ENCODE data around the gene TES. TPM values are rescaled to one million over a fixed set of nuclear protein-coding genes. Genes with fewer than 3 reads are reported as not detected.

Gene TES
- total RNA-seq, 1 donor from 2014 or later: 106 TPM

- DNase-seq: no peak
These were observed 16.2 kb upstream of the TES start for GRCh38 chr7:116194115-116194514.

- peak; percentile 48 for DNase-seq
These were observed 14.9 kb upstream of the TES start for GRCh38 chr7:116195451-116195850.

- DNase-seq: no peak
These were observed 13.4 kb upstream of the TES start for GRCh38 chr7:116196947-116197346.

- DNase-seq: no peak
These were observed 13.0 kb upstream of the TES start for GRCh38 chr7:116197360-116197759.

GRCh38 chr7:116198748-116199410 is 11.5 kb upstream of the TES start:
- DNase-seq: no peak

GRCh38 chr7:116200963-116201362 is 9.4 kb upstream of the TES start:
- DNase-seq: no peak

- DNase-seq: no peak
These were observed 4.2 kb upstream of the TES start for GRCh38 chr7:116206141-116206540.

- no peak for DNase-seq
These were observed 1.4 kb upstream of the TES start for GRCh38 chr7:116208919-116209318.

- DNase-seq: no peak
These were observed 723 bp upstream of the TES start for GRCh38 chr7:116209561-116210070.

- peak; percentile 89 for DNase-seq
These were observed 920 bp downstream of the TES start for GRCh38 chr7:116211006-116211912.

- DNase-seq: peak; percentile 63
These were observed 1.7 kb downstream of the TES start for GRCh38 chr7:116211913-116212596.

GRCh38 chr7:116212869-116213268 is 2.5 kb downstream of the TES start:
- DNase-seq: peak; percentile 24

- DNase-seq: peak; percentile 83
These were observed 3.2 kb downstream of the TES start for GRCh38 chr7:116213361-116214130.

- DNase-seq: no peak
These were observed 4.6 kb downstream of the TES start for GRCh38 chr7:116214921-116215320.

- no peak for DNase-seq
These were observed 5.2 kb downstream of the TES start for GRCh38 chr7:116215551-116215950.

- peak; percentile 76 for DNase-seq
These were observed 6.7 kb downstream of the TES start for GRCh38 chr7:116216956-116217571.

- DNase-seq: peak; percentile 81
These were observed 7.8 kb downstream of the TES start for GRCh38 chr7:116218051-116218645.

- DNase-seq: no peak
These were observed 8.4 kb downstream of the TES start for GRCh38 chr7:116218747-116219146.

- DNase-seq: no peak
These were observed 8.9 kb downstream of the TES start for GRCh38 chr7:116219288-116219687.

- no peak for DNase-seq
These were observed 9.5 kb downstream of the TES start for GRCh38 chr7:116219834-116220233.

- no peak for DNase-seq
These were observed 12.2 kb downstream of the TES start for GRCh38 chr7:116222501-116222900.
